RPMI8226 (cell line): Measurements from ENCODE around the gene KLK2.

Experiments used
- DNase-seq: peaks from one replicate; pipeline ENCODE4 v3.0.0-alpha.2; 2015

KLK2 gene

GRCh38 chr19:50851620-50852019 is 21.6 kb upstream of the KLK2 start:
- DNase-seq: no peak

DNA sequence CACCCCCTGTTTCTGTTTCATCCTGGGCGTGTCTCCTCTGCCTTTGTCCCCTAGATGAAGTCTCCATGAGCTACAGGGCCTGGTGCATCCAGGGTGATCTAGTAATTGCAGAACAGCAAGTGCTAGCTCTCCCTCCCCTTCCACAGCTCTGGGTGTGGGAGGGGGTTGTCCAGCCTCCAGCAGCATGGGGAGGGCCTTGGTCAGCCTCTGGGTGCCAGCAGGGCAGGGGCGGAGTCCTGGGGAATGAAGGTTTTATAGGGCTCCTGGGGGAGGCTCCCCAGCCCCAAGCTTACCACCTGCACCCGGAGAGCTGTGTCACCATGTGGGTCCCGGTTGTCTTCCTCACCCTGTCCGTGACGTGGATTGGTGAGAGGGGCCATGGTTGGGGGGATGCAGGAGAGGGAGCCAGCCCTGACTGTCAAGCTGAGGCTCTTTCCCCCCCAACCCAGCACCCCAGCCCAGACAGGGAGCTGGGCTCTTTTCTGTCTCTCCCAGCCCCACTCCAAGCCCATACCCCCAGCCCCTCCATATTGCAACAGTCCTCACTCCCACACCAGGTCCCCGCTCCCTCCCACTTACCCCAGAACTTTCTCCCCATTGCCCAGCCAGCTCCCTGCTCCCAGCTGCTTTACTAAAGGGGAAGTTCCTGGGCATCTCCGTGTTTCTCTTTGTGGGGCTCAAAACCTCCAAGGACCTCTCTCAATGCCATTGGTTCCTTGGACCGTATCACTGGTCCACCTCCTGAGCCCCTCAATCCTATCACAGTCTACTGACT is 18.4 kb upstream of the KLK2 start, which contains the start of gene KLK3:
TSS of gene KLK3 (plus strand) at position 280 of the 775 bp plus-strand sequence. CDS start at position 321, 41 bp downstream.
- no peak for DNase-seq

- no peak for DNase-seq
Observed at GRCh38 chr19:50857366-50857765, 15.9 kb upstream of the KLK2 start.

DNA sequence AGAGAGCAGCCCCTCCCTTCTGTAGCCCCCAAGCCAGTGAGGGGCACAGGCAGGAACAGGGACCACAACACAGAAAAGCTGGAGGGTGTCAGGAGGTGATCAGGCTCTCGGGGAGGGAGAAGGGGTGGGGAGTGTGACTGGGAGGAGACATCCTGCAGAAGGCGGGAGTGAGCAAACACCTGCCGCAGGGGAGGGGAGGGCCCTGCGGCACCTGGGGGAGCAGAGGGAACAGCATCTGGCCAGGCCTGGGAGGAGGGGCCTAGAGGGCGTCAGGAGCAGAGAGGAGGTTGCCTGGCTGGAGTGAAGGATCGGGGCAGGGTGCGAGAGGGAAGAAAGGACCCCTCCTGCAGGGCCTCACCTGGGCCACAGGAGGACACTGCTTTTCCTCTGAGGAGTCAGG is 14.4 kb upstream of the KLK2 start:
- peak; percentile 73 for DNase-seq

DNA sequence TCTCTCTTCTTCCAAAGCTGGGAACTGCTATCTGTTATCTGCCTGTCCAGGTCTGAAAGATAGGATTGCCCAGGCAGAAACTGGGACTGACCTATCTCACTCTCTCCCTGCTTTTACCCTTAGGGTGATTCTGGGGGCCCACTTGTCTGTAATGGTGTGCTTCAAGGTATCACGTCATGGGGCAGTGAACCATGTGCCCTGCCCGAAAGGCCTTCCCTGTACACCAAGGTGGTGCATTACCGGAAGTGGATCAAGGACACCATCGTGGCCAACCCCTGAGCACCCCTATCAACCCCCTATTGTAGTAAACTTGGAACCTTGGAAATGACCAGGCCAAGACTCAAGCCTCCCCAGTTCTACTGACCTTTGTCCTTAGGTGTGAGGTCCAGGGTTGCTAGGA is 13.4 kb upstream of the KLK2 start:
- DNase-seq: no peak

DNA sequence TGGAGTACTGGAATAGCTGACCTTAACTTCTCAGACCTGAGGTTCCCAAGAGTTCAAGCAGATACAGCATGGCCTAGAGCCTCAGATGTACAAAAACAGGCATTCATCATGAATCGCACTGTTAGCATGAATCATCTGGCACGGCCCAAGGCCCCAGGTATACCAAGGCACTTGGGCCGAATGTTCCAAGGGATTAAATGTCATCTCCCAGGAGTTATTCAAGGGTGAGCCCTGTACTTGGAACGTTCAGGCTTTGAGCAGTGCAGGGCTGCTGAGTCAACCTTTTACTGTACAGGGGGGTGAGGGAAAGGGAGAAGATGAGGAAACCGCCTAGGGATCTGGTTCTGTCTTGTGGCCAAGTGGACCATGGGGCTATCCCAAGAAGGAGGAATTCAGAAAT is 12.2 kb upstream of the KLK2 start:
- no peak for DNase-seq

DNA sequence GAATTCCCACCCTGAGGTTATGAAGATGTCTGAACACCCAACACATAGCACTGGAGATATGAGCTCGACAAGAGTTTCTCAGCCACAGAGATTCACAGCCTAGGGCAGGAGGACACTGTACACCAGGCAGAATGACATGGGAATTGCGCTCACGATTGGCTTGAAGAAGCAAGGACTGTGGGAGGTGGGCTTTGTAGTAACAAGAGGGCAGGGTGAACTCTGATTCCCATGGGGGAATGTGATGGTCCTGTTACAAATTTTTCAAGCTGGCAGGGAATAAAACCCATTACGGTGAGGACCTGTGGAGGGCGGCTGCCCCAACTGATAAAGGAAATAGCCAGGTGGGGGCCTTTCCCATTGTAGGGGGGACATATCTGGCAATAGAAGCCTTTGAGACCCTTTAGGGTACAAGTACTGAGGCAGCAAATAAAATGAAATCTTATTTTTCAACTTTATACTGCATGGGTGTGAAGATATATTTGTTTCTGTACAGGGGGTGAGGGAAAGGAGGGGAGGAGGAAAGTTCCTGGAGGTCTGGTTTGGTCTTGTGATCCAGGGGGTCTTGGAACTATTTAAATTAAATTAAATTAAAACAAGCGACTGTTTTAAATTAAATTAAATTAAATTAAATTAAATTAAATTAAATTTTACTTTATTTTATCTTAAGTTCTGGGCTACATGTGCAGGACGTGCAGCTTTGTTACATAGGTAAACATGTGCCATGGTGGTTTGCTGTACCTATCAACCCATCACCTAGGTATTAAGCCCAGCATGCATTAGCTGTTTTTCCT is 11.5 kb upstream of the KLK2 start:
- DNase-seq: no peak

DNA sequence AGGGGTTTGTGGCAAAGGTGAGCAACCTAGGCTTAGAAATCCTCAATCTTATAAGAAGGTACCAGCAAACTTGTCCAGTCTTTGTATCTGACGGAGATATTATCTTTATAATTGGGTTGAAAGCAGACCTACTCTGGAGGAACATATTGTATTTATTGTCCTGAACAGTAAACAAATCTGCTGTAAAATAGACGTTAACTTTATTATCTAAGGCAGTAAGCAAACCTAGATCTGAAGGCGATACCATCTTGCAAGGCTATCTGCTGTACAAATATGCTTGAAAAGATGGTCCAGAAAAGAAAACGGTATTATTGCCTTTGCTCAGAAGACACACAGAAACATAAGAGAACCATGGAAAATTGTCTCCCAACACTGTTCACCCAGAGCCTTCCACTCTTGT is 3.8 kb upstream of the KLK2 start:
- DNase-seq: no peak

GRCh38 chr19:50870417-50871089 is 2.7 kb upstream of the KLK2 start:
- DNase-seq: peak; percentile 93

GRCh38 chr19:50874211-50874610 is 972 bp downstream of the KLK2 start:
- DNase-seq: no peak

DNA sequence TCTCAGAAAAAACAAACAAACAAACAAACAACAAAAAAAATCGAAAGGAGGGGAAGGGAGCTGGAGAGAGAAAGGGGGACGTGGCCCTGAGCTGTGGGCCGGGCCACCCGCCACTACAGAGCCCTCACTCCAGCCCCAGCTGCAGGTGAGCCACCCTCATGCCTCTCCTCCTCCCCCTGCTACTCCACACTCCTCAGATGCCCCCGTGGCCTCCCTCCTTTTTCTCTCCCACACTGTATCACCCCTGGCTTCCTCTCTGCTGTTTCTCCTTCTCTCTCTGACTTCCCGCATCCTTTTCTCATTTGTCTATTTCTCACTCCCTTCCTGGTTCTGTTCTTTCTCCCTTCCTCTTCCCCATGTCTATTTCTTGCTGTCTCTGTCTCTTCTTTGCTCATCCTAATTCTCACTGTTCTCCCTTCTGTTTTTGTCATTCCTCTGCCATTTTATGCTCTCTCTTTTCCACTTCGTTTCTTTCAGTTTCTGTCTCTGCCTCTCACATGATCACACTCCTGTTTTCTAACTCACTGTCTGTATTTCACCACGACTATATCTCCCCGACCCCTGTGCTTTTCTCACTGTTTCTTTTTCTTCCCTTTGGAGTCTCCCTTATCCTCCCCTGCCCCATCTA is 2.7 kb downstream of the KLK2 start:
- peak; percentile 22 for DNase-seq

GRCh38 chr19:50876456-50876855 is 3.2 kb downstream of the KLK2 start:
- no peak for DNase-seq

GRCh38 chr19:50877338-50877737 is 4.1 kb downstream of the KLK2 start:
- no peak for DNase-seq

- DNase-seq: no peak
Observed at GRCh38 chr19:50878851-50879250, 5.6 kb downstream of the KLK2 start.

DNA sequence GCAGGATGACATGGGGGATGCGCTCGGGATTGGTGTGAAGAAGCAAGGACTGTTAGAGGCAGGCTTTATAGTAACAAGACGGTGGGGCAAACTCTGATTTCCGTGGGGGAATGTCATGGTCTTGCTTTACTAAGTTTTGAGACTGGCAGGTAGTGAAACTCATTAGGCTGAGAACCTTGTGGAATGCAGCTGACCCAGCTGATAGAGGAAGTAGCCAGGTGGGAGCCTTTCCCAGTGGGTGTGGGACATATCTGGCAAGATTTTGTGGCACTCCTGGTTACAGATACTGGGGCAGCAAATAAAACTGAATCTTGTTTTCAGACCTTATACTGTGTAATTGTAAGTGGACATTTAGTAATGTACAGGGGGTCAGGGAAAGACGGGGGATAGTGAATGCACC is 7.0 kb downstream of the KLK2 start:
- DNase-seq: no peak

DNA sequence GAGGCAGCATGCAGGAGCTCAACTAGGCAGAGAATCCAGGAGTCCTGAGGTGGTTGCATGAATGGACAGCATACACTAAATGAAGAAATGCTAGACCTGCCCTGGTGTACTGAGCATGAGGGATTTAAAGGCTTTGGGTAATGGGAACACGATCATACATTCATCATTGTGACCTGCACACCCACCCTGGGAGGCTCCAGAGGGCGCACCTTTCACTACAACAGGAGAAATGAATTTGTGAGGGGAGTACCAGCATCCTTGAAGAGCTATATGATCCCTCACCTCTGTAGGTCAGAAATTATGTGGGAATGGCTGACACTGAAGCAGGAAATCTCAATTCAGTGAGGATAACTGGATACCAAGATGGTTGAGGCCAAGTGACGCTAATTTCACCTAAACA is 8.9 kb downstream of the KLK2 start:
- no peak for DNase-seq

GRCh38 chr19:50889638-50890037 is 16.4 kb downstream of the KLK2 start:
- no peak for DNase-seq

DNA sequence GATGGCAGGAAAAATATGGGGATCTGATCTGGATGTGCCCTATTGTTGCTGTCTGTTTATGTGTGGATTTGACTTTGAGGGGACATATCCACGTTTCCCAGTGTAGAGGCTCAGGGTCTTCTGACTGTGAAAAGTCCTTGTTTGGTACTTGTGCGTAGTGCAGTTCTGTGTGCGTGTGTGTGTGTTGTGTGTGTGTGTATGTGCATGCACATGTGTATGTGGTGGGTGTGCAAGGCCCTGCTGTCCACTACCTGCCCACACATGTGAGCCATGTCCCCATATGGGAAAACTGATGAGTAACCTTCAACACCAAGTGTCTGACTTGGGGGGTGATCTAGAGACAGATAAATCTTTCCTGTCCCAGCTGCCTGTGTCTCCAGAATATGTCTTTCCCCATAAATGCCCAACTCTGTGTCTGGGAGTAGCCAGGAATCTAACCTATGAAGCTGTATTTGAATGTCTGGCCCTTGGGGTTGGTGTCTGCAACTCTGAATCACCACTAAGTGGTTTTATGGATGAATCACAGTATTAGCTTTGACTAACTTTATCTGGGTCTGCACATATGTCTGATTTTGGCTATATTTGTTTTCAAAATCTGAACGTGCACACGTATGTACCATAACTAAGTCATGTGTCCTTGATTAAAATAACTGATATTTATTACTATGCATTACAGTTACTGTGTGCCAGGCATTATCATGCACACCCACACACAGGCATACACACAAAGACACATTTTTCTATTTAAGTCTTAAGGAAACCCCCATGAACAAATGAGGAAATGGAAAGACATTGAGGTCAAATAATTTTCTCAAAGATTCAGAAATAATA is 17.4 kb downstream of the KLK2 start:
- DNase-seq: no peak

- DNase-seq: no peak
Observed at GRCh38 chr19:50891253-50891625, 18.0 kb downstream of the KLK2 start.

- peak; percentile 50 for DNase-seq
Observed at GRCh38 chr19:50893047-50893736, 20.0 kb downstream of the KLK2 start.

GRCh38 chr19:50894478-50895356 is 21.5 kb downstream of the KLK2 start:
- DNase-seq: peak; percentile 22
